Stimulated activated CD4-positive, alpha-beta T cell treated with anti-CD3 and anti-CD28 coated beads, Interleukin-12 subunit alpha, Interleukin-12 subunit beta, amount 100 ng/mL, for 24 hours (primary cell): ENCODE data around the gene NFYB.
A peak's percentile ranks its signal among the peaks of the same experiment; 100 is the strongest.
"Not testable (repeated sequence)": the region's sequence is repeated elsewhere in the genome, so short reads cannot be mapped to it uniquely, and the experiment has no call there.

Experiments
- DNase-seq, 2 experiments: peaks; one replicate each; pipeline ENCODE4 v3.0.0-alpha.2; 2020; ENCODE audit warnings: low read depth in 2 of 2

Gene NFYB

DNA sequence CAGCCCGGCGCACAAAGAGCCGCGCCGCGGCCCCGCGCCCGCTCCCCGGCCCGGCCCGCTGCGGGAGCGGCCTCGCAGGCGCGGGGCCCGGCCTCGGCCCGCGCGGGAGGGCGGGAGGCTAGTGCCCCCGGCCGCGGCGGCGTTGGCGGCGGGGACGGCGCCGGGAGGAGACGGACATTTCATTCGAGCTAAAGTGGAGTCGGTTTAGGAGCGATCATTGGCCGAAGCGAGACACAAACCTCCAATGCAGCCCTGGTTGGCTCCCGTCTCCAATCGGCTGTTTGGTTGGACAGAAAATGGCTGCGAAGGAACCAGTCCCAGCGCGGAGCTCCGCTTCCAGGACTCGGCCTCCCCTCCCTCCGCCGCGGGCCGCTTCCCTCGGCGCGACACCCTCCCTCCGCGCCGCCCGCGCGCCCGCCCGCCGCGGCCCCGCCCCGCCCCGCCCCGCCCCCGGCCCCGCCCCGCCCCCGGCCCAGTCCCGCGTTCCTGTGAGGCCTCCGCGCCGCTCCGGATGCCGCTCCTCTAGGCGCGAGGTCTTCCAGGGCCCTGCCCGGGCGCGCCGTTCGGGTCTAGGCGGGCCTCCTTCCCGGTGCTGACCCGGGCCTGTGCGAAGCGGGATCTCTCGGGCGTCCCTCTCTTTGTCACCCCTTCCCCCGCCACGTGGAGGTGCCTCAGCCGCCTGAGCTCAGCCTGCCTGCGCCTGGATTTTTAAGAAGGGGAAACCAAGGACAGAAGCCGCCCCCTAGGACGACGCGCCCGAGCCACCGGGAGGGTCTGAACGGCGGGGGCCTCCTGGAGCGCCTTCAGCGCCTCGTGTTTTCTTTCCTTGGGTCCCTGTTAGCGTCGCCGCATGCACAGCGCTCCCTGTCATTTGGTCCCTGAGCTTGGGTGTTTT is at the start of gene NFYB:
NFYB (minus strand) TSS at position 309 of the 895 bp plus-strand sequence. CDS start 2,757 bp downstream, outside the sequence.
- DNase-seq = peak; percentile 82 to 83

GRCh38 chr12:104187446-104188155 is 49.6 kb upstream of the NFYB start:
- DNase-seq = no peak

DNA sequence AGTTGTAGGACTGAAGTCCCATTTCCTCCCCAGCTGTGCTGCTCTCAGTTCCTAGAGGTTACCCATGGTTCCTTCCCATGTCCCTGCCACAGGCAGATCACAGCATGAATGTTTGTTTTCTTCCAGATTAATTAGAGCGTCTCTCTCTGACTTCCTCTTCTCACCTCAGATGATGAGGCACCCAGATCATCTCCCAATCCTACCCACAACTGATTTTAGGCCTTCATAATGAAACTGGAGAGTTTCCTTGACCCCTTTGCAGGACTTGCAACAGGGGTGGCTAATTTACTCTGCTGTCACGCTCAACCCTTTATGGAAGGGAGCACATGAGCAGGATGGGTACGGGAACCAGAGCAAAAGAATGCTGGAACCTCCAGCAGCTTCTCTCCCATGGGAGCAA is 45.4 kb upstream of the NFYB start:
- DNase-seq = no peak

DNA sequence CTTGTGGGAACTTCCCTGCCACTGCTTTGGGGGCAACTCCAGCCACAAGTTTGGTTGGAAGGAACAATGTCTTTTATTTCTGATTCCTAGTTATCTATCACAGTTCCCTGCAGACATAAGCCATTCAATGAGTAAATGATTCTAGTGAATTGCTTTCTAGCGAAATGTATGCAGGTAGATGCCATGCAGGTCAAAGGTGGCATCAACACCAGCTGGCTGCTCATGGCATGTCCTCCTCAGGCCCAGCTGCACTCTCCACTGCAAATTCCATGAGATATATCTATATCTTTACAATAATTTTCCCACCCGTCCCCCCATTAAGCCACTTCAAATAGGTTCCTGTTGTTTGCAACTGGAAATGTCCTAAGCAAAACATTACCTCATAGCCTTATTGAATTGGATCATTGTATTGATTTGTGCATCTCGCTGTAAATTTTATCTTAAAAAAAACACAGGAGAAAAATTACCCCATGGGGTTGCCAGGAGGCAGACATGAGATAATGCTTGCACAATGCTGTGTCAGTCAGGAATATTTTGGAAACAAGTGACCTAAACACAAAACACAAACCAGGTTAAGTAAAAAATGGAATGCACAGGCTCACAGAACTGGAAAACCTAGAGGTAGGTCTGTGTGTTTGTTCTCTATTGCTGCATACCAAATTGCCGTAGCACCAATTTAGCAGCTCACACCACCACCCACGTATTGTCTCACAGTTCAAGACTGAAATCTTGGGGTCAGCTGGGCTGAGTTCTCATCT is 44.8 kb upstream of the NFYB start:
- DNase-seq = no peak

DNA sequence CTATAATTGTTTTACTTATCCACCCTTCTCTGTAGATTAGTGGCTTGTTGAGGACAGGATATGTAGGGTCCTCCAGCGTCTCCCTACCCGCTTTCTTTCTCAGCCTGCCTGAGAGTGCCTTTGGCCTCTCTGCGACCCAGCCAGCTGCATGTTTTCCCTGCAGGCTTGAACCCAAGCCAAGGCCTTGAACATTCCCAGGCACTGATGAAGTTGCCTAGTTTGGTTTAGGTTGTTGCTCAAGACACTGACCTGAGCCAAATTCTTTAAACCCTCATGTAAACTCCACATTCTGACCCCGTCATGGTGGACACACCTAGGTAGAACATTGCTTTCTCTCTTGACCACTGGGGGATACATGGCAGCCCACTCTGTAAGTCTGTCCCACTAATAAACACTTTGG is 44.1 kb upstream of the NFYB start:
- DNase-seq = no peak

DNA sequence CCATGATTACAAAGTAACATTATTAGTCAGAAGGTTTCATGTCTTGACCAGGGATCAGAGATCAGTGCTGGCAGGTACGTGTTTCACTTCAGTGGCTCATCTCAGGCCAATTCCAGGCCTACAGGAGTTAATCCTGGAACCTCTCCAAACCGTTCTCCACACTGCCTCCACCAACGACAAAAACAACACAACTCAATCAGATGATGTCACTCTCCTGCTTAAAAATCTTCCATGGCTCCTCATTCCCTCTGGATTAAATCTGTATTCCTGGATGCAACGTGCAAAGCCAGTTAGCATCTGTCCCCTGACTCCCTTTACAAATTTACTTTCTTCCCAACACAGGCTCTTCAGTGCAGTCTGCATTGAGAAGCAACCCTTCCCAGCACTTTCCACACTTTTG is 43.3 kb upstream of the NFYB start:
- DNase-seq = no peak

DNA sequence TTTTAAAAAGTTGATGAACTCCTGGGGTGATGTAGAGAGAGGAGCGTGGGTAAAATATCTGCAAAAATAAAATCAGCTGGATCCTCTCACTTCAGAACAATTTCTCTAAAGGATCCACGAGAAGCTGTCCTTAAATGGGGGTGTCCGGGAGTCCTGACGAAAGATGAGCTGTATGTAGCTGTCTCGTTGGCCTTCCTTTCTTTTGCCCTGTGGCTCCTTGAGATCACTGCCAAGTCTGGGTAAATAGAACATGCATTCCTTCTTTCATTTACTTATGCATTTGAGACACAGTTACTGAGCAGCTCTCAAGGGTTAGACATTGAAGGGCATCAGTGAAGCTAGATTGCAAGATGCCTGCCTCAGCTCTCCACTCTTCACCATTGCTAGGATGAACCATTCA is 42.4 kb upstream of the NFYB start:
- no peak for DNase-seq

- peak in 1 of 2 experiments; percentile 2 for DNase-seq
Observed at GRCh38 chr12:104177663-104178501, 39.9 kb upstream of the NFYB start.

GRCh38 chr12:104177336-104177662 is 39.3 kb upstream of the NFYB start:
- DNase-seq = no peak

- DNase-seq = no peak
Observed at GRCh38 chr12:104175726-104176247, 37.8 kb upstream of the NFYB start.

- DNase-seq = not testable (repeated sequence)
Observed at GRCh38 chr12:104173804-104174203, 35.8 kb upstream of the NFYB start.

DNA sequence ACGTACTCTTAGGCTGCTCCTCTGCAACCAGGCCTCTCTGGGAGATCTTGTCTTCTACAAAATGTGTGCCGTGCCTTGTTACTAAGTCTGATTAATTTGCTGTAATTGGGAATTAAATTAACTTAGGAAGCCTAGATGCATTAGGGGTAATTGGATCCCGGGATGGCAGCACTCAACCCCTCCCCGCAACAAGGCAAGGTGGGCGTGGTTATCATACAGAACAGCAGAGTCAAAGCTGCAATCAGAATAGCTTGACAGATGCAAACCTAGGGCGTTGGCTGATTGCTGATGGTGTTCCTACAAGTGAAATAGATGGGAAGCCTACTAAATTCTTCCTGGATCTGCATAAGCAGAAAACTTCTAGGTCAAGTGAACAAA is 34.5 kb upstream of the NFYB start:
- DNase-seq = no peak

- no peak for DNase-seq
Observed at GRCh38 chr12:104171785-104172569, 34.0 kb upstream of the NFYB start.

GRCh38 chr12:104168596-104168995 is 30.6 kb upstream of the NFYB start:
- DNase-seq = no peak

DNA sequence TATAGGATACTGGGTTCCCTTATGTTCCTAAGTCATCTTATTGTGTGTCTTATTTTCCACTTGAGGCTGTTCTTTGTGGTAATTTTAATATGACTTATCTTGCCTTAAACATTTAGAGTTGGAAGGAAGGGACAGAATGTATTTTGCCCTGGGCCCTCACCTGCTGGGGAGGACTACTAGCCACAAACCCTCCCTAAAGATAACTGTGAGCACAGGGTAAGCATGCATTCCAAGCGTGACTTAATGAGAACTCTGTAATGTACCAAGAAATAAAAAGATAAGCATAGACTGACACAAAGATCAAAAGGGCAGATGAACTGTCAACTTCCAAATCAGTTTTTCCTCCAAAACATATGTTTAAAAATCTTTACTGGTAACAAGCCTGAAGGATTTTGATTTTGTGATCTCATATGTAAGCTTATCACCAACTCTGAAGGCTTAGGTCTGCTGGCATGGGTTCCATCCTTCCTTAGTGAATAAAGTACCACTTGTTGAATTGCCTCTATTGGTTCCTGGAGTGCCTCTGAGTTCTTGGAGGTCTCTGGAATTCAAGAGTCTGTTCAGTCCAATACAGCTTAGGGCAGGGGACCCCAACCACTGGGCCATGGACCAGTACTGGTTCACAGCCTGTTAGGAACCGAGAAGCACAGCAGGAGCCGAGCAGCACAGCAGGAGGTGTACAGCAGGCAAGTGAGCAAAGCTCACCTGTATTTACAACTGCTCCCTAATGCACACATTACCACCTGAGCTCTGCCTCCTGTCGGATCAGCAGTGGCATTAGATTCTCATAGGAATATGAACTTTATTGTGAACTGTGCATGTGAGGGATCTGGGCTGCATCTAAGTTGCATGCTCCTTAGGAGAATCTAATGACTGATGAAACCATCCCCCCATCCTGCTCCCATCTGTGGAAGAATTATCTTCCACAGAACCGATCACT is 29.8 kb upstream of the NFYB start:
- no peak for DNase-seq

DNA sequence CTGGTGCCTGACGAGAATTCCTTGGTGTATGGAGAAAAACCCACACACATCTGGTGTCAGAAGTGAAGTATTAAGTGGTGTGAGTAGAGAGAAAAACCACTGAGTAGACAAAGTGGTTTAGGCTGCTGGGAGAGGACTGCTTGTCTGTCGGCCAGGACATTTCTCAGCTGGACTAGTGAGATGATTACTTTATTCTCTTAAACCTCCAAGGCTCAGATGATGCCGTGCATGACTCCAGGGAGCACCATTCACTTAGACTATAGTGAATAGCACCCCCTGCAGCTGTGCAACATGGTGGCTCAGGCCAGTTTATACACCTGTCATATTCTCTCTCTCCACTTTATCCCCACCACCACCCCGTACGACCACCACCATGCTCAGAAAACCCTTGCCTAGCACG is 28.5 kb upstream of the NFYB start:
- no peak for DNase-seq

DNA sequence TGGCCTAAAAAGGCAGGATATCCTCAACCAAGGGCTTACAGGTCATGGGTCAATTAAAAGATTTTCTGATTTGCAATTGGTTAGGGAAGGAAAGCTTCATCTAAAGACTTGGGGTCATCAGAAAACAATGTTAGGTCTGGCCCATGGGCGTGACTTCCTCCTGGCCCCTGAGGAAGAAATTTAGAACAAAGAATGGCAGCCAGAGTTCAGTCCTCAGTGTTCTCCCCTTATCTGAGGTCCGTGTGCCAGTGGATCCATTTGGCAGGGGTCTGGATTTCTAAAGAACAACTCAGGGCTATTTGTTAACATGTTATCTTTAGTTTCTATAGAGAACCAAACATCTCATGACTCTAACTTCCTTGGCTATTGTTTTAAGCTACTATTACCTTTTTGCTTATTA is 27.8 kb upstream of the NFYB start:
- DNase-seq = no peak

- no peak for DNase-seq
Observed at GRCh38 chr12:104164634-104165033, 26.6 kb upstream of the NFYB start.

GRCh38 chr12:104163631-104164030 is 25.6 kb upstream of the NFYB start:
- DNase-seq = no peak
